HG03135 (cell line): Measurements from ENCODE around the gene UQCRQ.
"Not testable (repeated sequence)": the region's sequence is repeated elsewhere in the genome, so short reads cannot be mapped to it uniquely, and the experiment has no call there.

Experiments
- ATAC-seq: cut with Tn5 transposase; IDR thresholded peaks from one replicate; pipeline ENCODE4 v1.9.1; 2021; ENCODE audit warnings: mild to moderate bottlenecking, moderate library complexity; ENCODE audit not compliant: unreplicated experiment

UQCRQ gene

DNA sequence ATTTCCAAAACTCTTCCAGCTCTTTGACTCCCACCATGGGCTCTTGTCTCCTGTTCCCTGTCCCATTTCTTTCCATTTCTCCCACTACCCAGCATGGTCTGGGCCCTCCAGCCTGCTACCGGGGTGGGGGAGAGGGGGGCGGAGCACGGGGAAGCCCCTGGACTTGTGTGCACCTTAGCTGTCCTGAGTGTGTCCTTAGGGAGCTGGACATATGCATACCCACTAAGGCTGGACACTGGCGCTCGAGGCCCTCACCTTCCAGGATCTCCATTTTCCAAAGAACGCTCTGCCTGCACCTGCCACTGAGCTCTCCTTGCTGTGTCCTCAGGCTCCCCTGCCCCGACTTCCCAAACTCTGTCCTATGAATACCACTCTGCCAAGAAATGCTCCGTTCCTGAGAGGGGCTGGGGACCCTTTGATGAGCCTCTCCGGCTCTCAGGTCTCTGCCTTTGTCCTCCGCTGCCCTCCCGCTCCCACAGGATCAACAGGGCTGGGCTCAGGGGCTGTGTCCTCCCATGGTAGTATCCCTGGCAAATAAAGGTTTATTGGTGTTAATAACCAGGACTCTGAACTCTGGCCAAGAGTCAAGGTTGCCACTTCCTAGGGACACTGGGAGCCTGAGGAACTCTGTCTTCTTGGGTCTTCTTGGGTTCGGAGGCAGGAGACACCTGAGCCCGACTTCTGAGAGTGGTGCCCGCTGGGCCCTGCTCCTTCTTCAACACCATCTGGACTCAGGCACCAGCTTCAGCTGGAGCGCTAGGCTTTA is 35.2 kb upstream of the UQCRQ start:
- ATAC-seq = no peak

DNA sequence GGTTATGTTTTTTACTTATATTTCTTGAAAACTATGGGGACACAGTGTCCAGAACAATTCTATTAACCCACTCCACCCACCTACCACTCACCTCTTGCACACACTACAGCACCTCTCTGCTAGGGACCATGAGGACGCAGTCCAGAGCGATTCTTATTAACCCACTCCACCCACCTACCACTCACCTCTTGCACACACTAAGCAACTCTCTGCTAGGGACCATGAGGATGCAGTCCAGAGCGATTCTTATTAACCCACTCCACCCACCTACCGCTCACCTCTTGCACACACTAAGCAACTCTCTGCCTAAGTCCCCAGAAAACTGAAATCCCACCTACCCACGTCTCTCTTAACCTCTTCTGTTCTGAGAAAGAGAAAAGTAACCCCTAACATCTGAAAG is 33.8 kb upstream of the UQCRQ start:
- ATAC-seq = no peak

DNA sequence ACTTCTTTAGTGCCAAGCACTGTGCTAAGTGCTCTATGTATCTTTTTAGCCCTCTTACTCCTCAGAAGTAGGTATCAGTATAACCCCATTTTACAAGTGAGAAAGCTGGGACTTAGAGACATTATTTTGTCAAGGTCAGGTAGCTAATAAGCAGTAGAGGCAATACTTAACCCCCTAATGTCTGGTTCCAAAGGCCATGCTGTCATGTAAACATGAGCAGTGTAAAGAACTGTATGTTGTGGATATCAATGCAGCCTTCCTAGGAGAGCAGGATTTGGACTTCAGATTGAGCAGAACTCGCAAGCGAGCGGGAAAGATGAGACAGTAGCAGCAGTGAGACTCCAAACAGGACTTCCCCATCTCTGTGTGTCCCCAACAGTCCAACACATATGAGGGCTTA is 32.4 kb upstream of the UQCRQ start:
- ATAC-seq = no peak

DNA sequence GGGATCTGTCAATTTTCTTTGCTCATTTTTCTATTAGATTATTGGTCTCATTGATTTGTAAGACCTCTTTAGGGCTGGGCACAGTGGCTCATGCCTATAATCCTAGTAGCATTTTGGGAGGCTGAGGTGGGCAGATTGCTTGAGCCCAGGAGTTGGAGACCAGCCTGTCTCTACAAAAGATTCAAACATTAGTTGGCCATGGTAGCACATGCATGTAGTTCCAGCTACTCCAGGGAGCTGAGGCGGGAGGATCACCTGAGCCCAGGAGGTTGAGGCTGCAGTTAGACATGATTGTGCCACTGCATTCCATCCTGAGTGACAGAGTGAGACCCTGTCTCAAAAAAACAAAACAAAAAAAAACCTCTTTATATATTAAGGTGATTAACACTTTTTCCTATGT is 29.6 kb upstream of the UQCRQ start:
- no peak for ATAC-seq

DNA sequence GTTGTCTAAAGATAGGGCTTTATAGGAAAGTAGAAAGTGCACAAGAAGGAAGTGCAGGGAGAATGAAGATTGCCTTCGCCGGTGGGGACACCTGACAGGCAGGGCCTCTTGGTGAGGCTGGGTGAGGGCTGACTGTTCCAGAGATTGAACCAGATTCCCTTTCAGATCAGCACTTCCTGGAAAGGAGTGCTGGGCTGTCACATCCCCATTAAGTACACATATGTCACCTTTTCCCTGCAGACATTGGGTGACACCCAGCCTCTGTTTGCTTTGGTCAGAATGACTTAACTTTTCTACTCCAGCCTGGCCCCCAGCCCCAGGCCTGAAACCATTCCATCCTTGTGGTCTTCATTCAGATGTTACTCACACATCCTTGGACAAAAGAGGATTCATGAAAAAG is 28.6 kb upstream of the UQCRQ start:
- ATAC-seq = no peak

DNA sequence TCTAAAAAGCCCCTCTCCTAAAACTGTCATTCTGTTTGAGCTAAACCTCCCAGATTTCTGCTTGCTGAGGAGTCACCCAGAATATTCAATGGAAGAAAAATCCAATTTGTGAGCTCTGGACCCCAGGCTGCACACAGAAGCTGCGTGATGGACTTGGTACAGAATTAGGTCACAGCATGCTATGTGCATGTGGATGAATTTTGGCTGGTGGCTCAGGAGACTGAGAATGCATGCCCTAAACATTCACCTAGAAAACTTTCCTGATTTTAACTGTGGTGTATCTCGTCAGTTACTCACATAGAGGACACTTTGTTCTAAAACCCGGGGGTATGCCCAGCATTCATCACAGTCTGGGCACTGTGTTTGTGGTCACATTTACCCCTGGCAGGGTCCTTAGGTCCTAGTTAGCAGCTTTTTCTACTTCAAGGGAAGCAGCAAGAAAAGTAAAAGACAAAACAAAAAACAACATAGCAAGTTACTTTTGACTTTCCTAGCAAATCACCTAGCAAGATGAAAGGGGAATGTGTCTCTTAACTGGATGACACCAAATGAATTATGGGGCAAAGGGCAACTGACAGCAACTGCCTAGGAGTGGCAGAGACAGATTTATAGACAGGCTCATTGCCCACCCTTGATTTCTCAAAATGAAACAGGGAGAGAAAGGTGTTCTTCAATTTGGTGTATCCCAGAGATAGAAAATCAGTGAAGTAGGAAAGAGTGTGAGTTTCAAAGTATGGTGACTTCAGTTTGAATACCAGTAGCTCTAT is 27.7 kb upstream of the UQCRQ start:
- ATAC-seq = no peak

DNA sequence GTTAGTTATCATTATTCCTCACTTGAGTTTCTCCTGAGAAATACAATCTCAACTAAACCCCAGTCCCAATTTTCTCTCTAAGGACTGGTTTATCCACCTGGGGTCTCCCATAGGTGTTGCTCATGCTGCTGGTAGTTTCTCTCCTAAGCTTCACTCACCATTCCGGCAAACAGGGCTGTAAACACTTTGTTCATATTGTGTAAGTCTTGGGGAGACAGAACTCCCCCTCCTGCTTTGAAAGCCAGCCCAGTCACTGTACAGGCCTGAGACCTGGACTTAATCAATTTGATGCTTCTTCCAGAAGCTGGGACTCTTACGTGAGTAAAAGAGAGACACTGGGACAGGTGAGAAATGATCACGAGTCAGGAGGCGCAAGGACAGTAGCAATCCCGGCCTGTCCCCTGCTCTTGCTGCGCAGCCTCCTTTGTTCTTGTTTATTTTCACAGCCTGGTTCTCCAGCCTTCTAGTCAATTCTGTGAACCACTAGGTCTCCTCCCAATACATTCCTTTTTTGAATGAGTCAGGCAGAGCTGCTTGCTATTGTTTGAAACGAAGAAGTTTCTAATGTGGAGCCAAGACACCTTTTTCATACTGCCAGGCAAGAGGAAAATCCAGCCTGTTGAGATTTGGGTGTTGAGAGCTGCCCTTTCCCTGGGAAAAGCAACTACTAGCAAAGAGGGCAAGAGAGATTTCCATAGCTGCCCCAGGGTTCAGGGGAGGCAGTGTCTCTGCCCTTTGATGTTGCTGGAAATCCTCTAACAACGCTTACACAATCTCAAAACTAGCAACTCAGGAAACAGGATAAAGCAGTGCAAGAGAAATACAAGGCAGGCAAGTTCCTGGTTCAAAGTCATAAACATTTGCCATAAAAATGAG is 26.8 kb upstream of the UQCRQ start:
- no peak for ATAC-seq

DNA sequence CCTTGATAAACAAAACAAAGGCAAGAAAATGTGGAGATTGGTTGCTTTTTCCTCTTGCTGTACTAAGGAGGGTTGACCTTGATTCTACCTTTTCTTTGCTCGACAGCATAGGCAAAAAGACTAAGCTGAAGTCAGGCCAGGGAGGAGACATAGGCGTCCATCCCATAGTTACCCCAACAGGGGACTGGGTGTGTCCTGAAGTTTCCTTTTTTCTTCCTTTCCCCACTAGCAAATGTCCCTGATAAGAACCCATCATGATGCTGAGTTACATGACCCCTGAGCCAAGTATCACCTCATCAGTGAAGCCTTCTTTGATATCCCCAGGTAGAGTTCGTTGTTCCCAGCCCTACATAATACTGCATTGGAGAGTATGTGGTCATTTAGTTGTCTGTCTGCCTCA is 26.1 kb upstream of the UQCRQ start:
- ATAC-seq = no peak

DNA sequence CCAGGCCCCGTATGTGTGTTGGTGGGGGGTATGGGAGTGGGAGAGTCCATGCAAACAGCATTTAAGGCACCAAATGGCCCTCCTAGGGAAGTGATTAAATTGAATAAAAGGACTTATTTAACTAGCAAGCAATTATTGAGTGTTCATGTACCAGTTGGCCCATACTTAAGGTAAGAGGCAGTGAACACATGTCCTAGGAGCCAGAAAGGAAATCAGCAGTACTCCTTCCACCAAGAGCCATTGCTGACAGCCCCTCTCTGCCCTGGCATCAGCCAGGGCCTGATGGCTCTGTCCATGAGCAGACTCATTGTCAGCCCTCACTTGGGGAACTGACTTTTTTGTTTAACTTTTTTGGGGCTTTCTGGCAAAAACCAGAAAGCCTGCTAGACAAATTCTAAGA is 25.5 kb upstream of the UQCRQ start:
- ATAC-seq = no peak

DNA sequence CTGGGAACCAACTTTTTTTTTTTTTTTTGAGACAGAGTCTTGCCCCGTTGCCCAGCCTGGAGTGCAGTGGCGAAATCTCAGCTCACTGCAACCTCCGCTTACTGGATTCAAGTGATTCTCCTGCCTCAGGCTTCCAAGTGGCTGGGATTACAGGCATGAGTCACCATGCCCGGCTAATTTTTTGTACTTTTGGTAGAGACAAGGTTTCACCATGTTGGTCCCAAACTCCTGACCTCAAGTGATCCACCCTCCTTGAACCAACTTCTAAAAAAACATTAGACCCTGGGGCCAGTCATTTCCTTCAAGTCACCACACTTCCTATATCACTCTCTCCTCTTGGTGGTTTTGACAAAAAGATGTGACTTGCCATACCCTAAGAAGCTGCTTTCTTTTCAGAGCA is 25.1 kb upstream of the UQCRQ start:
- ATAC-seq = no peak

DNA sequence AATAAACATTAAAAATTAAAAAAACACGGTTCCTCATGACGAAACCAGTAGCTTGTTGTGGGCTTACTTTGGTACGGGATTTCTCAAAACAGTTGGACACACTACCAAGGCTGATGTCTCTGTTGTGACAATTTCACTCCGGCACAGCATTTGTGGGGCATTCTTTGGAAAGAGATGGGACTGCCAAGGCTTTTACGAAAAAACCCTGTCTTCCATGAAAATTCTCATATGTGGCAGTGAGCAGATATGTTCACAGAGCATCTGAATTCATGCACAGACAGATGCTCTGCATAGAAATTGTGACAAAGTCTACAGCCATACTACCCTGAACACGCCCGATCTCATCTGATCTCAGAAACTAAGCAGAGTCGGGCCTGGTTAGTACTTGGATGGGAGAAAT is 18.2 kb upstream of the UQCRQ start:
- ATAC-seq = no peak

DNA sequence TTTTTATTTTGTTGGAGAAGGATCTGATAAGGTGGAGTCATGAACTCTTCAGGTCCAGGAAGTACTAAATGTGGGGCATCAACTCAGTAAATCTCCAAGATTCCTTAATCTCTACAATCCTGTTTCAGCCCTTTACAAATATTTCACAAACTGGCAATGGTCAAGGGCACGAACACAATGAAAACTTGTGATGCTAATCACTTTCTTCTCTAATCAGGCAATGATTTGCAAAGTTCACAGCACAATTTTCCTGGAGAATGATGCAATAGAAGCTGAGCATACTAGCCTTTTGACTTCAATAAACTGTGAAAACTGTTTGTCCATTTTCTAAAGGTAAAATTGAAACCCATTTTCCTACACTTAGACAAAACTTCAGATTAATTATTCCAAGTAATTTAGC is 17.1 kb upstream of the UQCRQ start:
- no peak for ATAC-seq

DNA sequence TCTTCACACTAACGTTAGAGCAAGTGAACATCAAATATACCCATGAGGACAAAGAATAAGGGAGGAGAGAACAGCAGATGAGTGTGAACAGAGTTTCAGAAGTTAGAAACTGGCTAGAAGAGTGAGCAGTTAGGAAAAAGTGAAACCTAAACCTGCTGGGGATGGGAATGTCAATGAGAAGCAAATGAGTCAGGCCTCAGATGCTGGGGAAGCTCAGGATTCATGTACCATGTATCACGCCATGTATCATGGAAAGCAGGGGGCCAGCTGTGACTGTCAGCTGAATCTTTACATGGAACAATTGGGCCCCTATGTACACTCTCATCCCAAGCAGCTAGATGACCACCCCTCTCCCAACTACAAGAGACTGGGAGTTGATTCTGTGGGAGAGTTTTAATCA is 16.4 kb upstream of the UQCRQ start:
- ATAC-seq = no peak

DNA sequence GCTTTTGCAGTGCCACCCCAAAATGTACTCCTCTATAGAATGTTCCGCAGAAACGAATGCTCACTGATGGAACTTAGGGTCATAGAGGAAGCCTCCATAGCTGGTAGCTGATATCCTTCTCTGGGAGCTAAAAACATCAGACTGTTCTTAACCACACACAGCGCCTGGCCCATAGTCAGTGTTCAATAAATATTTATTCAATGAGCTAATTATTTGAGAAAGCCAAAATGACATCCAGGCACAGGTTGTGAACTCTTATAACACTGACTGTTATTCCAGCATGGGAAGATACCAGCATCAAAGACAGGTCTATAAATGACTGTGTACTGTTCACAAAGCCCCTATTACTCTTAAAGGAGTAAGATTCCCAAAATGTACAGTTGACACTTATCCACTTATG is 13.1 kb upstream of the UQCRQ start:
- no peak for ATAC-seq

DNA sequence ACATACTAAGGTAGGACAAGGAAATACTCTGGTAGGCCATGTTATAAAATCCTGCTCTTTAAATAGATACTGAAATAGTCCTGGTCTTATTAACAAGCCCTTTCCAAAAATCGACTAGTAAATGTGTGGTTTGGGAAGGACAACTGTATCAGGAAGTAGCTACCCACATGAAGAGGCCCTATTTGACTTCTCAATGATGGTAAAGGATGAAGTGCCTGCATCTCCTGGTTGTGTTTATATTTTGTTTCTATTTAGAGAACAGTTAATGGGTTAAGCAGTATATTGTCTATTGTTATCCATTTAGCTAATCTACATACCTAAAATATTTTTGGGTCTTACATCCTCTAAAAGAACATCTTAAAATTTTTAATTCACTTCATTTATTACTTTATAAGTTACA is 12.7 kb upstream of the UQCRQ start:
- ATAC-seq = no peak

DNA sequence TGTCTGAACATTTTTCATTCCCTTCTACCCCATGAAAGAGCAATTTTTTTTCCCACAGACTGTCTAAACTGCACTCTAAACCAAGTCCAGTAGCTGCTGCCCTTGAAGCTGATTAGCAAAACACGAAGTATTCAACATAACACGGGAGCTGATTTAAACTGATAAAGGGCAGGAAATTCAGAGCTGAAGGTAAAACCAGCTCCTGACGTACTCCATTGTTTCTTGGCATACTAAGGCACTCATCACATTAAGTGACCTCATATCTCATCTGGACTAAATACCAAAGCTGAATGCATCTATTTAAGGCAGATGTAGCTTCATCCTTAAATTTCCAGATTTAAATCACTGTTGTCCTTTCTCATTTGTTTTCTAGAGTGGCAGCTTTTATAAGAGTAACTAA is 12.1 kb upstream of the UQCRQ start:
- no peak for ATAC-seq

DNA sequence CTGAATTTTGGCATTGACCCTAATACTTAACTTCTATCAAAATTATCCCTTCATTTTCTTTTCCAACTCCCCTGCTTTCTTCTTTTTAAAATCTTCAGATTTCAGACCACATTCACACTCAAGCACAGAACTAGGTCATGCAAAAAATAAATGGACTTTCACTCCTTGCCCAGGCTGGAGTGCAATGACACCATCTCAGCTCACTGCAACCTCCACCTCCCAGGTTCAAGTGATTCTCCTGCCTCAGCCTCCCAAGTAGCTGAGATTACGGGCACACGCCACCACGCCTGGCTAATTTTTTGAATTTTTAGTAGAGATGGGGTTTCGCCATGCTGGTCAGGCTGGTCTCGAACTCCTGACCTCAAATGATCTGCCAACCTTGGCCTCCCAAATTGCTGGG is 11.4 kb upstream of the UQCRQ start:
- ATAC-seq = not testable (repeated sequence)

DNA sequence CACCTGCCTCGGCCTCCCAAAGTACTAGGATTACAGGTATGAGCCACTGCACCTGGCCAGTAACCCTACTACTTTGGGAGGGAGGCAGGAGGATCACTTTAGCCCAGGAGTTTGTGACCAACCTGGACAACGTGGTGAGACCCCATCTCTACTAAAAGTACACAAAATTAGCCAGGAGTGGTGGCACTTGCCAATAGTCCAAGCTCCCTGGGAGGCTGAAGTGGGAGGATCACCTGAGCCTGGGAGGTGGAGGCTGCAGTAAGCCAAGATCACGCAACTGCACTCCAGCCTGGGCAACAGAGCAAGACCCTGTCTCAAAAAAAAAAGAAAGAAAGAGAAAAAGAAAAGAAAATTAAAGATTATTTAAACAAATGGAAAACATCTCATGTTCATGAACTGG is 10.4 kb upstream of the UQCRQ start:
- no peak for ATAC-seq

DNA sequence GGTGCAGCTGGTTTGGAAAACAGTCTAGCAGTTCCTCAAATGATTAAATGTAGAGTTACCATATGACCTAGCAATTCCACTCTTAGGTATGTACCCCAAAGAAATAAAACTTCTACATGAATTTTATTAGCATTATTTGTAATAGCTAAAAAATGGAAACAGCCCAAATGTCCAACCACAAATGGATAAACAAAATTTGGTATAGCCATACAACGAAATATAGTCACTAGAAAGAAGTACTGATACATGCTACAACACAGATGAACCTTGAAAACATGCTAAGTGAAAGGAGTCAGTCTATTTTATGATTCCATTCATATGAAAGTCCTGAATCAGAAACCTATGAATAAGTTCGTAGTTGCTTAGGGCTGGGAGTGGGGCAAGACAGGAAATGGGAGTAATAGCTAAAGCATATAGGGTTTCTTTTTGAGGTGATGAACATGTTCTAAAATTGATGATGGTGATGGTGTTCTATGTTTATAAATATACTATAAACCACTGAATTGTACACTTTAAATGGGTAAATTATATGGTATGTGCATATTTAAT is 6.5 kb upstream of the UQCRQ start:
- no peak for ATAC-seq

DNA sequence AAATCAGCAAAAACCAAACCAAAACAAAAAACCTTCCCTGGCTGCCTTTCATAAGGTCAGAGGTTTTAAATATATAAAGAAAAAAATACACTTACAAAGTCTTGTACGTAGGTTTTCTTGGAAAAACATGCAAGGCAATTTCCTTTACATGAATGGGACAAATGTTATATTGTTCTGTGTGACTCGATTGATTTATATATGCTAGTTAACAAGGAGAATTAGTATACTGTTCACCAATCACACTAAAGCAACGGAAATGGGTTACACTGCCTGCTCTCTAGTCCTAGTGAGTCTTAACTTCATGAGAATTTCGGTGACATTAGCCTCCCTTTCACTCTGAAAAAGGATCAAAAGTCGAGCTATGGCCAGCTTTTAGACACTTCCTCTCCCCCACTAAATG is 5.7 kb upstream of the UQCRQ start:
- ATAC-seq = no peak

DNA sequence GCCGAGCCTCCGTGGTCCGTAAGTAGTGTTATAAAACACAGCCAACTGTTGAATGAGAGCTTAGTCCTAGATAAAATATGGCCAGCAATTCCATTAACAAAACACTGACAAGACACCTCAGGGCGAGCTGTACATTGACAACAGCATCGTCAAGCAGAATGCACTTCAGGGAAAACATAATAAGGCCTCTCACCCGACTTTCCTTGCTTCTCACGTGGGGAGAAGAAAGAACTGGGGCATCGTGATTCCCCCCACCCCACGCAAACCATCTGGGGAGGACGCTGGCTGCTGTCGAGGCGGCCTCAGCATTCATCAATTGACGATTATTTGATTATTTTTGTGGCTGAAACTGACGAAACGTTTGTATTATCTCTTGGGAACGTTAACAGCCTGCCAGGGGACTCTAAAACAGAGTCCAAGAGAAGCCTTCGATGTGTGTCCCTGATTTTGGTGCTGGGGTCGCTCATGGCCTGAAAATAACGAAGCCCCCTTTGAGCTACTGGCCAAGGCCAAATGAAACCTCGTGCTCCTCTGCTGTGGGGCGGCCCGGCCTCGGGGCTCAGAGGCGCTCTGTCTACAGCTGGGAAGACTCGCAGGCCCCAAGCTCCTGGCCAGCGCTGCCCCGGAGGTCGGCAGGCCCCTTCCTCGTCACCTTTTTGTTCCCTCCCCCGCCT is 637 bp upstream of the UQCRQ start:
- peak; percentile 26 for ATAC-seq
